ENCODE data around the gene NAPG. TPM values are rescaled to one million over a fixed set of nuclear protein-coding genes. Genes with fewer than 3 reads are reported as not detected.
"Not testable (repeated sequence)": the region's sequence is repeated elsewhere in the genome, so short reads cannot be mapped to it uniquely, and the experiment has no call there.

The NAPG gene
- total RNA-seq, 6 donors from 2014 or later = 16.8 to 72.0 (median 34.0) TPM

- not testable (repeated sequence) for ATAC-seq (ENCODE audit: low FRiP score in 2 of 2); H3K27ac ChIP-seq; H3K4me3 ChIP-seq; H3K4me1 ChIP-seq; H3K9me3 ChIP-seq; DNase-seq; H3K36me3 ChIP-seq; H3K27me3 ChIP-seq
- 80 to 88% methylated on average over 7 of the region's 7 CpGs for whole genome bisulfite sequencing, 2 donors
Observed at GRCh38 chr18:10600701-10601100, 74.9 kb downstream of the NAPG start.

Other genes starting within 250 kb of the NAPG start
- gene APCDD1, start 71.4 kb upstream of the NAPG start, total RNA-seq = 10 to 100 TPM in 5 of 6 donors, 1 to 10 TPM in 1; 8.4 to 40.4 (median 24.1) TPM